Keratinocyte (primary cell): ENCODE measurements around the gene PDE11A. TPM values are rescaled to one million over a fixed set of nuclear protein-coding genes. Genes with fewer than 3 reads are reported as not detected.

Experiments used
- DNase-seq: peaks from one replicate; pipeline ENCODE4 v3.0.0-alpha.2; 2011; ENCODE audit warnings: low read depth, missing footprints, low spot score
- FAIRE-seq: peaks from 2 replicates; lab custom pipeline; 2011; peaks lifted over from hg19 to GRCh38; lab: Jason Lieb, UNC
- H2AFZ ChIP-seq: 2 replicates; pipeline ENCODE4 v1.6.0; 2012; ENCODE audit warnings: low read length, control low read depth, inconsistent platforms; ENCODE audit not compliant: control insufficient read depth
- H3K27ac ChIP-seq: 2 replicates; pipeline ENCODE4 v1.5.1; 2011; ENCODE audit warnings: low read length; ENCODE audit not compliant: control insufficient read depth, insufficient read depth
- H3K27me3 ChIP-seq: 3 replicates; pipeline ENCODE4 v1.6.0; 2011; ENCODE audit warnings: low read length; ENCODE audit not compliant: control insufficient read depth, insufficient read depth; ENCODE audit errors: extremely low read depth
- H3K36me3 ChIP-seq, 2 experiments: 2 replicates in 1 of 2; 3 replicates in 1 of 2; pipeline ENCODE4 v1.5.1; 2011; ENCODE audit warnings: low read length in 2 of 2, mild to moderate bottlenecking in 1 of 2; ENCODE audit not compliant: control insufficient read depth in 2 of 2, insufficient read depth in 2 of 2; ENCODE audit errors: extremely low read depth in 1 of 2
- H3K4me1 ChIP-seq: 3 replicates; pipeline ENCODE4 v1.5.1; 2011; ENCODE audit warnings: low read length; ENCODE audit not compliant: control insufficient read depth, insufficient read depth; ENCODE audit errors: extremely low read depth
- H3K4me2 ChIP-seq: 3 replicates; pipeline ENCODE4 v1.6.0; 2011; ENCODE audit warnings: low read depth, low read length; ENCODE audit not compliant: control insufficient read depth, insufficient read depth; ENCODE audit errors: extremely low read depth
- H3K4me3 ChIP-seq, 3 experiments: fragments of 200-600 bp in 1 of 3; sonication (generic) in 1 of 3; 2 replicates in 2 of 3; 3 replicates in 1 of 3; pipeline ENCODE4 v1.5.1; 2011 to 2016; ENCODE audit warnings: low read length in 3 of 3, mild to moderate bottlenecking in 3 of 3, control low read depth in 2 of 3, inconsistent platforms in 1 of 3, low read depth in 1 of 3, mixed read lengths in 1 of 3, mixed run types in 1 of 3, moderate library complexity in 1 of 3; ENCODE audit not compliant: control insufficient read depth in 2 of 3, insufficient read depth in 2 of 3; ENCODE audit errors: extremely low read depth in 1 of 3
- H3K79me2 ChIP-seq: 2 replicates; pipeline ENCODE4 v1.6.0; 2012; ENCODE audit warnings: low read length; ENCODE audit not compliant: control insufficient read depth, insufficient read depth
- H3K9ac ChIP-seq: 3 replicates; pipeline ENCODE4 v1.6.0; 2011; ENCODE audit warnings: low read length; ENCODE audit not compliant: control insufficient read depth, insufficient read depth; ENCODE audit errors: extremely low read depth
- H3K9me1 ChIP-seq: 3 replicates; pipeline ENCODE4 v1.6.0; 2011; ENCODE audit warnings: low read length; ENCODE audit not compliant: control insufficient read depth, insufficient read depth; ENCODE audit errors: extremely low read depth
- H3K9me3 ChIP-seq: 2 replicates; pipeline ENCODE4 v1.5.1; 2012; ENCODE audit warnings: low read depth, low read length; ENCODE audit not compliant: control insufficient read depth
- H4K20me1 ChIP-seq: 3 replicates; pipeline ENCODE4 v1.6.0; 2011; ENCODE audit warnings: low read length; ENCODE audit not compliant: control insufficient read depth, insufficient read depth; ENCODE audit errors: extremely low read depth
- EZH2 ChIP-seq: IDR thresholded peaks from one replicate; pipeline ENCODE4 v1.6.1; 2012; ENCODE audit warnings: inconsistent platforms, mild to moderate bottlenecking, low read length, moderate library complexity
- dilution Hi-C: fragments of 300-500 bp; cut with MboI; formaldehyde crosslinking; loops from one replicate; pipeline ENCODE4 v1.7.0; 2020; ENCODE audit warnings: low sequenced_read_pairs; ENCODE audit not compliant: extremely low pct_ligation_motif_present
- polyA plus RNA-seq, 5 experiments: library from polyadenylated mRNA; depleted of rRNA in 3 of 5; stranded (reverse) in 3 of 5; stranded (forward) in 1 of 5; unstranded in 1 of 5; fragments of >200 nt; gene quantifications; 1 replicate in 1 of 5; 2 replicates in 3 of 5; 3 replicates in 1 of 5; pipeline versions ENCODE4 v1.2.1 to v1.2.3, GENCODE V29; 2011 to 2012; ENCODE audit warnings: missing spikeins in 2 of 5, low read depth in 1 of 5, low replicate concordance in 1 of 5
- TF ChIP-seq, protein P1 (sequence below), 3 experiments: IDR thresholded peaks in 1 of 3; conservative IDR thresholded peaks in 1 of 3; optimal IDR thresholded peaks in 1 of 3; 2 replicates in 2 of 3; 3 replicates in 1 of 3; pipeline versions ENCODE3 to v1.5.1; 2011; ENCODE audit warnings: low read length in 3 of 3, mild to moderate bottlenecking in 3 of 3, moderate library complexity in 2 of 3, control low read depth in 1 of 3, inconsistent platforms in 1 of 3; ENCODE audit not compliant: insufficient read depth in 2 of 3; ENCODE audit errors: extremely low read depth in 1 of 3

The PDE11A gene
- polyA plus RNA-seq, 1 donor (not counting 4 experiments of a cell fraction or from before 2014, with no cell fraction given): 0.01 TPM

DNA sequence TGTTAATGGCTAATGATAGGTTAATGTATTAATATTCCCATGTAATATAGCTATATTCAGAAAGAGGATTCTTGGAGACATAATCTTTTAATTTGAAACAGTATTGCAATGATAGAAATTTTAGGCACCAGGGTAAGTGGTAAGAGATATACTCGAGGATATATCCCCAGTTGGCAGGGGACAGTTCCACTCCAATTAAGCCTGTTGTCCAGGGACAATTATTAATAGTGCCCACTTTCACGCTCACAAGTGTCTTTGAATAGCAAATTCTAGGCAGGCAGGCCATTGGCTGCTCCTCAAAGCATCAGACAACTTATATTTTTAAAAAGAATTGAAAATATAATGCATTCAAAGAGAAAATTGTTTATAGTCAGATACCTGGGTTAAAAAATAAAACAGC, 190.7 kb downstream of the PDE11A start:
- H3K36me3 ChIP-seq: no peaks in the 10 kb centered on the region
- TF ChIP-seq, protein P1, sequence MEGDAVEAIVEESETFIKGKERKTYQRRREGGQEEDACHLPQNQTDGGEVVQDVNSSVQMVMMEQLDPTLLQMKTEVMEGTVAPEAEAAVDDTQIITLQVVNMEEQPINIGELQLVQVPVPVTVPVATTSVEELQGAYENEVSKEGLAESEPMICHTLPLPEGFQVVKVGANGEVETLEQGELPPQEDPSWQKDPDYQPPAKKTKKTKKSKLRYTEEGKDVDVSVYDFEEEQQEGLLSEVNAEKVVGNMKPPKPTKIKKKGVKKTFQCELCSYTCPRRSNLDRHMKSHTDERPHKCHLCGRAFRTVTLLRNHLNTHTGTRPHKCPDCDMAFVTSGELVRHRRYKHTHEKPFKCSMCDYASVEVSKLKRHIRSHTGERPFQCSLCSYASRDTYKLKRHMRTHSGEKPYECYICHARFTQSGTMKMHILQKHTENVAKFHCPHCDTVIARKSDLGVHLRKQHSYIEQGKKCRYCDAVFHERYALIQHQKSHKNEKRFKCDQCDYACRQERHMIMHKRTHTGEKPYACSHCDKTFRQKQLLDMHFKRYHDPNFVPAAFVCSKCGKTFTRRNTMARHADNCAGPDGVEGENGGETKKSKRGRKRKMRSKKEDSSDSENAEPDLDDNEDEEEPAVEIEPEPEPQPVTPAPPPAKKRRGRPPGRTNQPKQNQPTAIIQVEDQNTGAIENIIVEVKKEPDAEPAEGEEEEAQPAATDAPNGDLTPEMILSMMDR (optimal IDR thresholded peaks at IDR 0.05 in 1 of 3, IDR thresholded peaks at IDR 0.05 in 1 of 3, conservative IDR thresholded peaks at IDR 0.05 in 1 of 3; ENCODE audit: extremely low read depth in 1 of 3, insufficient read depth in 2 of 3, low read length in 3 of 3): no peak
- TF ChIP-seq EZH2: no peak
- no peaks in the 10 kb centered on the region for H3K9me3 ChIP-seq
- no peaks in the 10 kb centered on the region for H3K4me1 ChIP-seq
- no peaks in the 10 kb centered on the region for H3K27me3 ChIP-seq
- FAIRE-seq (no peak), DNase-seq (no peak)
- H3K27ac ChIP-seq: no peak overlapping the region
- no peaks in the 10 kb centered on the region for H3K79me2 ChIP-seq
- no peak overlapping the region for H3K4me2 ChIP-seq
- H3K9me1 ChIP-seq: no peaks in the 10 kb centered on the region
- dilution Hi-C loops: no loop called here
- no peak overlapping the region for H3K9ac ChIP-seq
- no peak overlapping the region for H3K4me3 ChIP-seq
- no peaks in the 10 kb centered on the region for H4K20me1 ChIP-seq
- H2AFZ ChIP-seq: no peak overlapping the region

DNA sequence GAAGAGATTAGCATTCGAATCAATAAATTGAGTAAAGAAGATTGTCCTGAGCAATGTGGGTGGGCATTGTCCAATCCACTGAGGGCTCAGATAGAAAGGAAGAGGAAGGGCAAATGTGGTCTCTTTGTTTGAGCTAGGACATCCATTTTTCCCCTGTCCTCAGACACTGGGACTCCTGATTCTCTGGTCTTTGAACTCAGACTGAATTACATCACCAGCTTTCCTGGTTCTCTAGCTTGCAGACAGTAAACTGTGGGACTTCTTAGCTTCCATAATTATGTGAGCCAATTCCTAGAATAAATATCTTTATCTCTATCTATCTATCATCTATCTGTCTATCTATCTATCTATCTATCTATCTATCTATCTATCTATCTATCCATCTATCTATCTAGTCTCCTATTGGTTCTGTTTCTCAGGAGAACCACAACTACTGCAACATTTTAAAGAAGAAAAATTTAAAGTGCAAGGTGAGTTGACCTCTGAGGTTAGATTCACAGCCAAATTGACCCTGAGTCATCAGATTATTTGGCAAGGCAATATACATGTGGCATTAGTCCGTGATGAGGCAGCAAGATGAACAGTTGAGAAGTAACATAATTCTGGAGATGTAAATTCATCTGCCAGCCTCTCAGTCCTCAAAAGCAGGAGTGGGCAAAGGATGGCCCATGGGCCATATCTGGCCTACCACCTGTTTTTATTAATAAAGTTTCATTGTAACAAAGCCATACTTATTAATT, 191.4 kb downstream of the PDE11A start:
- H3K36me3 ChIP-seq: no peaks in the 10 kb centered on the region
- no peaks in the 10 kb centered on the region for H4K20me1 ChIP-seq
- no peak overlapping the region for H3K4me3 ChIP-seq
- no peaks in the 10 kb centered on the region for H3K9me3 ChIP-seq
- dilution Hi-C loops: no loop called here
- no peaks in the 10 kb centered on the region for H3K4me1 ChIP-seq
- H3K27ac ChIP-seq: no peak overlapping the region
- TF ChIP-seq, protein P1 (optimal IDR thresholded peaks at IDR 0.05 in 1 of 3, IDR thresholded peaks at IDR 0.05 in 1 of 3, conservative IDR thresholded peaks at IDR 0.05 in 1 of 3; ENCODE audit: extremely low read depth in 1 of 3, insufficient read depth in 2 of 3, low read length in 3 of 3): no peak
- TF ChIP-seq EZH2: no peak
- H3K4me2 ChIP-seq: no peak overlapping the region
- no peaks in the 10 kb centered on the region for H3K27me3 ChIP-seq
- no peak overlapping the region for H2AFZ ChIP-seq
- DNase-seq (no peak), FAIRE-seq (no peak)
- no peaks in the 10 kb centered on the region for H3K79me2 ChIP-seq
- H3K9ac ChIP-seq: no peak overlapping the region
- no peaks in the 10 kb centered on the region for H3K9me1 ChIP-seq
